Immature natural killer cell (primary cell): ENCODE measurements around the gene TES. TPM values are rescaled to one million over a fixed set of nuclear protein-coding genes. Genes with fewer than 3 reads are reported as not detected.
A peak's percentile ranks its signal among the peaks of the same experiment; 100 is the strongest.

Experiments
- DNase-seq, 3 donors: peaks; one replicate each; pipeline ENCODE4 v3.0.0; 2022; ENCODE audit warnings: mixed read lengths in 1 of 3
- H3K27ac Mint-ChIP-seq, 6 donors: one replicate each; pipeline ENCODE4 v1.8.0; 2020; ENCODE audit warnings: mixed read lengths in 6 of 6, mild to moderate bottlenecking in 5 of 6, inconsistent platforms in 4 of 6, moderate library complexity in 3 of 6
- H3K27me3 Mint-ChIP-seq, 3 donors: one replicate each; pipeline ENCODE4 v1.8.0; 2020 to 2021; ENCODE audit warnings: low read depth in 3 of 3, mild to moderate bottlenecking in 3 of 3, mixed read lengths in 3 of 3, moderate library complexity in 3 of 3, inconsistent platforms in 1 of 3
- H3K36me3 Mint-ChIP-seq, 3 donors: one replicate each; pipeline ENCODE4 v1.8.0; 2020; ENCODE audit warnings: mixed read lengths in 3 of 3, inconsistent platforms in 2 of 3, mild to moderate bottlenecking in 2 of 3
- H3K4me1 Mint-ChIP-seq, 2 donors: one replicate each; pipeline ENCODE4 v1.8.0; 2020; ENCODE audit warnings: inconsistent platforms in 2 of 2, mild to moderate bottlenecking in 2 of 2, mixed read lengths in 2 of 2, moderate library complexity in 1 of 2
- H3K4me3 Mint-ChIP-seq, 5 donors: one replicate each; pipeline ENCODE4 v1.8.0; 2020; ENCODE audit warnings: mild to moderate bottlenecking in 5 of 5, mixed read lengths in 5 of 5, inconsistent platforms in 3 of 5, moderate library complexity in 3 of 5
- H3K9me3 Mint-ChIP-seq, 6 donors: one replicate each; pipeline ENCODE4 v1.8.0; 2020; ENCODE audit warnings: mild to moderate bottlenecking in 6 of 6, mixed read lengths in 6 of 6, inconsistent platforms in 4 of 6, moderate library complexity in 3 of 6
- polyA plus RNA-seq, 3 donors: library from polyadenylated mRNA; unstranded; fragments of 300-500 nt; fragmentation: Illumina TruSeq; gene quantifications; one replicate each; pipeline ENCODE4 v1.2.3, GENCODE V29; 2021

TES gene
- polyA plus RNA-seq, 3 donors from 2014 or later = 235 to 402 (median 325) TPM

DNA sequence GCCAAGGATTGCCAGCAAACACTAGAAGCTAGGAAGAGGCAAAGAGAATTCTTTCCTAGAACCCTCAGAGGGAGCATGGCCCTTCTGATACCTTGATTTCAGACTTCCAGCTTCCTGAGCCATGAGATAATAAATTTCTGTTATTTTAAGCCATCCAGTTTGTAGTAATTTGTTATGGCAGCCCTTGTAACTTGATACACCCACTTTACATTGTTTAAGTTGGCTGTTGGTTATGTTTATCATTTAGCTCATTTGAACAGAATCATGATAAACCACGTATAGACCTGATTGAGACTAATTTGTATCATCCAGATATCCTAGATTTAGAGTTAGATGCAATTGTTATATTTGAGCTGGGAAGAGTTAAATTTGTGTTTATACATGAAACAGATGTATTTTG, 9.4 kb upstream of the TES start:
- peaks cover 2 to 3% (median 3%) of the 10 kb centered on the region in 3 donors for H3K27me3 Mint-ChIP-seq

DNA sequence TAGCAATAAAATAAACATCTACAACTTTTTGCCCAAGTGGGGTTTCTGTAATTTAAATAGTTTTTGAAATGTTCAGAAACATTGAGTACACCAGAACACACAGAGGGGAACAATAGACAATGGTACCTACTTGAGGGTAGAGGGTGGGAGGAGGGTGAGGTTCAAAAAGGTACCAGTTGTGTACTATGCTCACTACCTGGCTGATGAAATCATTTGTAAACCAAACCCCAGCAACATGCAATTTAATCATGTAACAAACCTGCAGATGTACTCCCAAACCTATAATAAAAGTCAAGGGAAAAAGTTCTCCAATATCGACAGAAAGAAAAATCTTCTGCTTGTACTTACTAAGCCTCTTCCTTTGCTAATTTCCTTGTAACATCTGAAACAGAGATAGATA, 4.2 kb upstream of the TES start:
- Mint-ChIP-seq H3K27ac (no peak overlapping the region), H3K4me1 (peaks cover 21% of the 10 kb centered on the region in 2 donors), H3K27me3 (peaks cover 4 to 9% (median 7%) of the 10 kb centered on the region in 3 donors), H3K9me3 (no peaks in the 10 kb centered on the region), H3K36me3 (peaks cover 0 to 6% (median 3%) of the 10 kb centered on the region in 3 donors), H3K4me3 (no peak overlapping the region)
- DNase-seq = no peak

More for the DNA sequence above, 9.4 kb upstream of the TES start:
- no peaks in the 10 kb centered on the region for H3K9me3 Mint-ChIP-seq
- H3K36me3 Mint-ChIP-seq = no peaks in the 10 kb centered on the region
- no peaks in the 10 kb centered on the region for H3K4me1 Mint-ChIP-seq
- H3K27ac Mint-ChIP-seq = no peak overlapping the region
- no peak overlapping the region for H3K4me3 Mint-ChIP-seq
- no peak for DNase-seq

DNA sequence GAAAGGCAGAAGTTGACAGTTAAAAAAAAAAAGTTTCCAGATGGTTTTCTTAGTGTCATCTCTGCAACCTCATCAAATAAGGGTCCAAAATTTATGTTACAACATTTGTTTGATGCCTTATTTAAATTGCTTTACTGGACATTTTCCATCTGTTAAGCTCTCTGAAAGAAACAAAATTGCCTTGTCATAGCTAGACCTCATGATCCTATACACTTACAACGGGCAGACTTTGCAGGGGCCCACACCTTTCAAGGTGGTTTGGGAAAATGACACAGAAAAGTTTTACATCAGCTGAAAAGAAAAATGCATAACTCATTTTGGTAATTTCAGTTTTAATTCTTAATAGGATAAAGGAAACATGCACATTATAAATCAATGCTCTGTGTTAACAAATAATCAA, 1.4 kb upstream of the TES start:
- H3K27me3 Mint-ChIP-seq = peaks cover 5 to 18% (median 12%) of the 10 kb centered on the region in 3 donors
- H3K36me3 Mint-ChIP-seq = peaks cover 0 to 7% (median 6%) of the 10 kb centered on the region in 3 donors
- peak overlapping the region in 4 of 6 donors; percentile 80 to 98 (median 86) for H3K27ac Mint-ChIP-seq
- H3K4me3 Mint-ChIP-seq = peak overlapping the region in 3 of 5 donors; percentile 8 to 82 (median 28)
- peaks cover 40 to 42% of the 10 kb centered on the region in 2 donors for H3K4me1 Mint-ChIP-seq
- no peaks in the 10 kb centered on the region for H3K9me3 Mint-ChIP-seq
- DNase-seq = no peak

DNA sequence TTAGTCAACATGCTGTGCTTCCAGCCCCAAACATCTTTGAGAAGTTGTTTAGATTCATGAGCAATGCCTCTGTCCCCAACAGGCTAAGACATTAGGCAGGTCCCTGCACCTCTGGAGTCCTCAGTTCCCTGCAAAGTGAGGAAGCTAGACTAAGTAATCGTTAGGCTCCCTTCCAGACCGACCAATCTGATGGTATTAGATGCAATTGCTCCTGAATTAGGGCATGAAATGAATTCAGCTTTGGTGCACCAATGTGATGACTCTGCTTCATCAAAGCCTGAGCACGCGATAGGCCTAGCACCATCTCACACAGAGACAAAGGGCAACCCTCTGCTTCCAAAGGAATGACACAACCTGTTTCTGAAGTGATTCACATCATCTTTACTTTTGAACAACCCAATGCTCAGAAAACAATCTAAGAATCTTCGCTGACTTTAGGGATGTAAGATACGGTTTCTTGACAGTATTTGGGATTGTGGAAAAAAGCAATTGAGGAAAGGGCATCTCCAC, 723 bp upstream of the TES start:
- H3K9me3 Mint-ChIP-seq = no peaks in the 10 kb centered on the region
- H3K27me3 Mint-ChIP-seq = peaks cover 5 to 18% (median 12%) of the 10 kb centered on the region in 3 donors
- peak overlapping the region; percentile 64 to 82 (median 74) for H3K4me3 Mint-ChIP-seq
- DNase-seq = no peak
- H3K27ac Mint-ChIP-seq = peak overlapping the region; percentile 80 to 98 (median 87)
- H3K36me3 Mint-ChIP-seq = peaks cover 0 to 7% (median 6%) of the 10 kb centered on the region in 3 donors
- peaks cover 47 to 49% of the 10 kb centered on the region in 2 donors for H3K4me1 Mint-ChIP-seq

DNA sequence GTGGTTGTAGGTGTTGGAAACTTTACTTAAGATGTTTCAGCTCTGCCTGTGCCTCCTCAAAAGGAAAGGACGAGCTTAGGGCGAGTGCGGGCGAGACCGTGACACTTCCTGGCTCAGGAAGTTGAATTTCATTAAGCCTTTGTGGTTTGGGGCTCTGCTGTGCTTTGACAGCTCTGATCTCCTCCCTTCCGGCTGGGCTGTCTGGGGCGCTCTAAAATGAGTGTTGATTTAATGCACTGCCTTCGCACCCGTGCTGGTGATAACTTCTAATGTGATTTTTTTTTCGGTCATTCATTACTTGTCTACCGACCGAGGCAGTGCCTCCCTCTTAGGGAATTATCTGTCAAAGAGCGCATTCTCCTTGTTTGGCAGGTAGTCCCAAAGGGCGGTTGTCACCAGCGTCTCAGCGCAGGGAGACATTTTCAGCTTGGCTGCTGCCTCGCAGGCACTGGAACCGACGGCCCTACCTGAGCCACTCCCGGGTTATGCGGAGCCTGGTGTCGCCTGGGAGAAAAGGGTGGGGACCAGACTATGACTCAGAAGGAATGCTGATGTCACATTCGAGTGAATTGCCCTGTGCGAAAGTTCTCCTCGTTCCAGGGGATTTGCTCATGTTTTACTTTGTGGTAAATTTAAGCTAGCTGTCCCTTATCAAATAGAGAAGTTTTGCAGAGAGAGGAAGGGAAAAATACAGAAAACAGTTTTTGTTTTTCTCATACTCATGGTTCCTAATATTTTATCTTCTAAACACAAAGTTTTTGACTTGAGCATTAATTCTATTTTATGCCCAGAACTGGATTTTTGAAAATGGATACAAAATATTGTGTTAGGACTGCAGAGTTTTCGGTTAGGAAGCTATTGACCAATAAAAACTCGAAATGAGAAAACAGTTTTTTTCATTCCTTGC, 920 bp downstream of the TES start:
- peak overlapping the region; percentile 92 to 100 (median 98) for H3K27ac Mint-ChIP-seq
- peaks cover 64 to 65% of the 10 kb centered on the region in 2 donors for H3K4me1 Mint-ChIP-seq
- H3K4me3 Mint-ChIP-seq = peak overlapping the region; percentile 91 to 98 (median 93)
- peaks cover 5 to 18% (median 12%) of the 10 kb centered on the region in 3 donors for H3K27me3 Mint-ChIP-seq
- DNase-seq = peak; percentile 88 to 90 (median 89)
- H3K9me3 Mint-ChIP-seq = no peaks in the 10 kb centered on the region
- H3K36me3 Mint-ChIP-seq = peaks cover 0 to 7% (median 6%) of the 10 kb centered on the region in 3 donors

GRCh38 chr7:116211913-116212596, 1.7 kb downstream of the TES start:
- H3K27me3 Mint-ChIP-seq = peaks cover 5 to 18% (median 12%) of the 10 kb centered on the region in 3 donors
- no peaks in the 10 kb centered on the region for H3K9me3 Mint-ChIP-seq
- peak overlapping the region; percentile 91 to 98 (median 93) for H3K4me3 Mint-ChIP-seq
- peaks cover 68 to 73% of the 10 kb centered on the region in 2 donors for H3K4me1 Mint-ChIP-seq
- no peak for DNase-seq
- H3K36me3 Mint-ChIP-seq = peaks cover 0 to 7% (median 6%) of the 10 kb centered on the region in 3 donors
- H3K27ac Mint-ChIP-seq = peak overlapping the region; percentile 92 to 100 (median 98)

- Mint-ChIP-seq H3K4me3 (peak overlapping the region; percentile 91 to 98 (median 93)), H3K27me3 (peaks cover 5 to 18% (median 12%) of the 10 kb centered on the region in 3 donors), H3K4me1 (peaks cover 75 to 82% of the 10 kb centered on the region in 2 donors), H3K27ac (peak overlapping the region; percentile 92 to 100 (median 98)), H3K36me3 (peaks cover 0 to 7% (median 0%) of the 10 kb centered on the region in 3 donors), H3K9me3 (no peaks in the 10 kb centered on the region)
- DNase-seq = no peak
Observed at GRCh38 chr7:116212869-116213268, 2.5 kb downstream of the TES start.

- Mint-ChIP-seq H3K36me3 (peaks cover 0 to 4% (median 0%) of the 10 kb centered on the region in 3 donors), H3K9me3 (no peaks in the 10 kb centered on the region), H3K4me3 (peak overlapping the region; percentile 91 to 98 (median 93)), H3K4me1 (peaks cover 78 to 82% of the 10 kb centered on the region in 2 donors), H3K27me3 (peaks cover 5 to 18% (median 12%) of the 10 kb centered on the region in 3 donors), H3K27ac (peak overlapping the region; percentile 92 to 100 (median 98))
- no peak for DNase-seq
Observed at GRCh38 chr7:116213361-116214130, 3.2 kb downstream of the TES start.

DNA sequence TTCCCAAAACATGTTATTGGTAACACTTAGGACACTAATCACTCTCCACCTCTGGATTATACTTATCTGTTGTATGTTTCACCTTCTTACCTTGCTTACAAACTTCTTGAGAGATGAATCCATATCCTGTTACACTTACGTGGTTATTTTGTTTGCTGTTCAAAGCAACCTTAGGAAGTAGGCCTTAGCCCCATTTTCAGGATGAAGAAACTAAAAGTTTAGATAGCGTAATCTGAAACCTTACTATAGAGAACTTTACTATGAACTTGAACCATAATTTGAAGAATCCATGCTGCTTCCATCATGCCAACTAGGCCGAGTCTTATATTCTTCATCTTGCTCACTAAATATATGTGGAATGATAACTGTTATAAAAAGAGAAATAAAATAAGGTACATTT, 4.6 kb downstream of the TES start:
- H3K27ac Mint-ChIP-seq = peak overlapping the region; percentile 92 to 100 (median 98)
- DNase-seq = no peak
- peaks cover 0 to 4% (median 0%) of the 10 kb centered on the region in 3 donors for H3K36me3 Mint-ChIP-seq
- H3K27me3 Mint-ChIP-seq = peaks cover 7 to 18% (median 10%) of the 10 kb centered on the region in 3 donors
- peak overlapping the region; percentile 91 to 98 (median 93) for H3K4me3 Mint-ChIP-seq
- peaks cover 81 to 84% of the 10 kb centered on the region in 2 donors for H3K4me1 Mint-ChIP-seq
- no peaks in the 10 kb centered on the region for H3K9me3 Mint-ChIP-seq

GRCh38 chr7:116215551-116215950, 5.2 kb downstream of the TES start:
- Mint-ChIP-seq H3K36me3 (peaks cover 0 to 4% (median 0%) of the 10 kb centered on the region in 3 donors), H3K4me3 (peak overlapping the region; percentile 91 to 98 (median 93)), H3K27me3 (peaks cover 7 to 16% (median 8%) of the 10 kb centered on the region in 3 donors), H3K9me3 (no peaks in the 10 kb centered on the region), H3K4me1 (peaks cover 85 to 88% of the 10 kb centered on the region in 2 donors), H3K27ac (peak overlapping the region; percentile 92 to 100 (median 98))
- DNase-seq = no peak

DNA sequence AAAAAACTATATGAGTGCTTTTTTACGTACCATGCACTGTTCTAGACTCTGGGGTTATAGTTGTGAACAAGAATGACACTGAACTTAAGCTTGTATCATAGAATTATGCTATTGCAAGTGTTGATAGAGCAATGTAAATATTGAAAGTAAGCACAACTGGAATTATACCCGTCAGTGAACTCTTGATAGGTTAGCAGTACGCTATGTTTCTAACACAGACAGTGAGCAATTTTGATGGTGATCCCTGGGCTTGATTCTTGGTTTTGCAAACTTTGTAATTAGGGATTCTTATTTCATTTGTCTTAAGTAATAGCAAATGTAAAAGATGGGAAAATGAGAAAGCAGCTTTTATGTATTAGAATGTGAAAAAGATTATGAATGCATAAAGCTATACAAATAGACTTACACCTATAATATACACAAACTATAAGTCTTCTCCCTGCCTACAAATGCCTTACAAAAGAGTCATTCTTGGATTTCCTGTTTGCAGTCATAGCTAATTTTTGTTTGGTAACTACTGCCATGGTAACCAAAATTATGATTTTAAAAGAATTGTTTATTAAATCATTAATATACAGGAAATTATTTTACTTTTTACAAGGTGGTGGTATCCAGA, 6.7 kb downstream of the TES start:
- H3K9me3 Mint-ChIP-seq = no peaks in the 10 kb centered on the region
- H3K27me3 Mint-ChIP-seq = peaks cover 0 to 3% (median 3%) of the 10 kb centered on the region in 3 donors
- H3K4me1 Mint-ChIP-seq = peaks cover 94 to 100% of the 10 kb centered on the region in 2 donors
- H3K4me3 Mint-ChIP-seq = peak overlapping the region; percentile 51 to 86 (median 68)
- H3K36me3 Mint-ChIP-seq = peaks cover 0 to 3% (median 0%) of the 10 kb centered on the region in 3 donors
- H3K27ac Mint-ChIP-seq = peak overlapping the region; percentile 82 to 98 (median 90)
- no peak for DNase-seq

- Mint-ChIP-seq H3K4me1 (peaks cover 93 to 100% of the 10 kb centered on the region in 2 donors), H3K4me3 (peak overlapping the region; percentile 26 to 77 (median 69)), H3K27ac (peak overlapping the region; percentile 45 to 98 (median 79)), H3K27me3 (peaks cover 0 to 3% (median 0%) of the 10 kb centered on the region in 3 donors), H3K9me3 (no peaks in the 10 kb centered on the region), H3K36me3 (no peaks in the 10 kb centered on the region)
- DNase-seq = no peak
Observed at GRCh38 chr7:116218051-116218645, 7.8 kb downstream of the TES start.
